CD14-positive monocyte (primary cell): Measurements from ENCODE around the gene NUP214. TPM values are rescaled to one million over a fixed set of nuclear protein-coding genes. Genes with fewer than 3 reads are reported as not detected.

Experiments used
- DNase-seq, 3 donors: peaks; one replicate each; pipeline ENCODE4 v3.0.0-alpha.2; 2011 to 2022
- H2AFZ ChIP-seq: 2 replicates; pipeline ENCODE4 v1.6.0; 2012; ENCODE audit warnings: mild to moderate bottlenecking, low read depth, low read length, inconsistent platforms; ENCODE audit not compliant: insufficient read depth, poor library complexity, severe bottlenecking
- H3K27ac ChIP-seq, 2 donors: 1 replicate in 1 of 2; 2 replicates in 1 of 2; pipeline ENCODE4 v1.5.1; 2012 to 2013; ENCODE audit warnings: low read length in 2 of 2, control low read depth in 1 of 2, inconsistent platforms in 1 of 2, low read depth in 1 of 2, mild to moderate bottlenecking in 1 of 2
- H3K27me3 ChIP-seq, 2 donors: one replicate each; pipeline versions ENCODE4 v1.6.0 to v1.6.1; 2011 to 2013; ENCODE audit warnings: low read length in 2 of 2; ENCODE audit not compliant: control insufficient read depth in 2 of 2, insufficient read depth in 2 of 2
- H3K36me3 ChIP-seq, 2 donors: replicated peaks in 1 of 2; 1 replicate in 1 of 2; 2 replicates in 1 of 2; pipeline versions ENCODE4 v1.5.1 to v1.6.1; 2012 to 2013; ENCODE audit warnings: low read length in 2 of 2, control low read depth in 1 of 2, inconsistent platforms in 1 of 2, mild to moderate bottlenecking in 1 of 2; ENCODE audit not compliant: insufficient read depth in 2 of 2, control insufficient read depth in 1 of 2
- H3K4me1 ChIP-seq, 2 donors: 1 replicate in 1 of 2; 2 replicates in 1 of 2; pipeline versions ENCODE4 v1.5.1 to v1.6.1; 2012 to 2013; ENCODE audit warnings: low read length in 2 of 2, control low read depth in 1 of 2, inconsistent platforms in 1 of 2, mild to moderate bottlenecking in 1 of 2, moderate library complexity in 1 of 2; ENCODE audit not compliant: insufficient read depth in 2 of 2, control insufficient read depth in 1 of 2
- H3K4me2 ChIP-seq: replicated peaks from 2 replicates; pipeline ENCODE3; 2012; ENCODE audit warnings: low read length, moderate library complexity, mild to moderate bottlenecking; ENCODE audit not compliant: poor library complexity, severe bottlenecking; ENCODE audit errors: extremely low read depth
- H3K4me3 ChIP-seq, 3 experiments: fragments of 200-600 bp in 1 of 3; sonication (generic) in 1 of 3; replicated peaks in 1 of 3; 1 replicate in 2 of 3; 2 replicates in 1 of 3; pipeline ENCODE4 v1.5.1; 2011 to 2013; ENCODE audit warnings: low read length in 3 of 3, mild to moderate bottlenecking in 3 of 3, control low read depth in 2 of 3, low read depth in 2 of 3, inconsistent platforms in 1 of 3, moderate library complexity in 1 of 3
- H3K79me2 ChIP-seq: 2 replicates; pipeline ENCODE4 v1.6.0; 2012; ENCODE audit warnings: mild to moderate bottlenecking, control low read depth, inconsistent platforms, low read length, moderate library complexity; ENCODE audit not compliant: insufficient read depth
- H3K9ac ChIP-seq: 2 replicates; pipeline ENCODE4 v1.6.0; 2017; ENCODE audit warnings: low read length, mild to moderate bottlenecking; ENCODE audit not compliant: insufficient read depth, poor library complexity, severe bottlenecking
- H3K9me3 ChIP-seq, 2 donors: replicated peaks in 1 of 2; 1 replicate in 1 of 2; 2 replicates in 1 of 2; pipeline versions ENCODE4 v1.5.1 to v1.6.1; 2012 to 2013; ENCODE audit warnings: low read length in 2 of 2, control low read depth in 1 of 2; ENCODE audit not compliant: control insufficient read depth in 1 of 2, insufficient read depth in 1 of 2
- H4K20me1 ChIP-seq: 2 replicates; pipeline ENCODE4 v1.6.0; 2012; ENCODE audit warnings: mild to moderate bottlenecking, low read length, control low read depth, moderate library complexity; ENCODE audit not compliant: insufficient read depth
- H3K27ac Mint-ChIP-seq, 7 donors: one replicate each; pipeline ENCODE4 v1.8.0; 2020; ENCODE audit warnings: mild to moderate bottlenecking in 7 of 7, mixed read lengths in 7 of 7, moderate library complexity in 6 of 7, inconsistent platforms in 2 of 7
- H3K27me3 Mint-ChIP-seq, 3 donors: one replicate each; pipeline ENCODE4 v1.8.0; 2021 to 2022; ENCODE audit warnings: low read depth in 3 of 3, mild to moderate bottlenecking in 3 of 3, mixed read lengths in 3 of 3, moderate library complexity in 3 of 3, inconsistent platforms in 1 of 3
- H3K36me3 Mint-ChIP-seq, 2 donors: one replicate each; pipeline ENCODE4 v1.8.0; 2020; ENCODE audit warnings: mixed read lengths in 2 of 2, inconsistent platforms in 1 of 2, mild to moderate bottlenecking in 1 of 2
- H3K4me1 Mint-ChIP-seq: one replicate; pipeline ENCODE4 v1.8.0; 2020; ENCODE audit warnings: mild to moderate bottlenecking, mixed read lengths
- H3K4me3 Mint-ChIP-seq, 2 donors: one replicate each; pipeline ENCODE4 v1.8.0; 2020; ENCODE audit warnings: mild to moderate bottlenecking in 2 of 2, mixed read lengths in 2 of 2, moderate library complexity in 1 of 2
- H3K9me3 Mint-ChIP-seq, 7 donors: one replicate each; pipeline ENCODE4 v1.8.0; 2020 to 2022; ENCODE audit warnings: mixed read lengths in 7 of 7, mild to moderate bottlenecking in 6 of 7, moderate library complexity in 6 of 7, inconsistent platforms in 2 of 7
- CTCF ChIP-seq: fragments of 200-600 bp; IDR thresholded peaks from one replicate; pipeline ENCODE4 v1.8.0; 2022; ENCODE audit warnings: antibody characterized with exemption, mild to moderate bottlenecking
- WGBS: methylation state at CpG from one replicate; pipeline ENCODE4 v1.1.5; 2013; ENCODE audit warnings: missing lambda C conversion rate; ENCODE audit not compliant: insufficient coverage; 5-methylcytosine and 5-hydroxymethylcytosine counted together
- intact Hi-C, 2 donors: fragments of 100-400 bp; cut with micrococcal nuclease; formaldehyde crosslinking; loops; one replicate each; pipeline versions ENCODE4 v1.15.0 to v1.15.1; 2023
- polyA plus RNA-seq, 3 donors: library from polyadenylated mRNA; depleted of rRNA in 1 of 3; unstranded in 2 of 3; stranded (reverse) in 1 of 3; fragments of 300-500 nt in 2 of 3; fragments of >200 nt in 1 of 3; fragmentation: Illumina TruSeq in 2 of 3; gene quantifications; 1 replicate in 2 of 3; 2 replicates in 1 of 3; pipeline ENCODE4 v1.2.3, GENCODE V29; 2012 to 2021

Gene NUP214
- polyA plus RNA-seq, 3 donors = 94.9 to 329 (median 214) TPM

DNA sequence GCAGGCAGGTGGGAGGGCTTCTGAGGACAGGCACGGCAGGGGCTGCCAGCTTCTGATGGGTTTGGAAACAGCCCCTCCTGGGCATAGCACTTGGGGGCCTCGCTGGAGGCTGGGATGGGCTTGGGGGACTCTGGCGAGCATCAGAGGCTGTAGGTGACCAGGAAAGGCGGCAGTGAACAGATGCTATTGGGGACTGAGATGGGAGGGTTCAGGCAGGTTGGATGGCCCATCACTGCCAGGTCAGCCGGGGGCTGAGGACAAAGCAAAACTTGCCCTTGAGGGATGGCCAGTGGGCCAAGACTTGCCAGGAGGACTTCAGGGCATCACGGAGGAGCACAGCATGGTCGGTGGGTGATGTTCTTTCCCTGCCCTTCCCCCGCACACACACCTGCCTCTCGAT is 22.4 kb upstream of the NUP214 start:
- no peak overlapping the region for H2AFZ ChIP-seq
- no peaks in the 10 kb centered on the region for H3K79me2 ChIP-seq
- H3K27me3 ChIP-seq = peaks cover 0 to 5% of the 10 kb centered on the region in 2 donors
- no peak for TF ChIP-seq CTCF
- H3K27ac ChIP-seq = no peak overlapping the region
- Mint-ChIP-seq H3K27ac (peak overlapping the region in 1 of 7 donors; percentile 33), H3K4me3 (no peak overlapping the region), H3K9me3 (no peaks in the 10 kb centered on the region), H3K27me3 (peaks cover 4 to 10% (median 8%) of the 10 kb centered on the region in 3 donors), H3K4me1 (no peaks in the 10 kb centered on the region), H3K36me3 (no peaks in the 10 kb centered on the region)
- no peak overlapping the region for H3K4me3 ChIP-seq
- no peaks in the 10 kb centered on the region for H3K9me3 ChIP-seq
- no peak overlapping the region for H3K4me2 ChIP-seq
- intact Hi-C loops = no loop called here
- no peak overlapping the region for H3K9ac ChIP-seq
- DNase-seq = no peak
- H4K20me1 ChIP-seq = no peaks in the 10 kb centered on the region
- WGBS = 97% methylated on average over 5 of the region's 9 CpGs
- no peaks in the 10 kb centered on the region for H3K4me1 ChIP-seq
- no peaks in the 10 kb centered on the region for H3K36me3 ChIP-seq

DNA sequence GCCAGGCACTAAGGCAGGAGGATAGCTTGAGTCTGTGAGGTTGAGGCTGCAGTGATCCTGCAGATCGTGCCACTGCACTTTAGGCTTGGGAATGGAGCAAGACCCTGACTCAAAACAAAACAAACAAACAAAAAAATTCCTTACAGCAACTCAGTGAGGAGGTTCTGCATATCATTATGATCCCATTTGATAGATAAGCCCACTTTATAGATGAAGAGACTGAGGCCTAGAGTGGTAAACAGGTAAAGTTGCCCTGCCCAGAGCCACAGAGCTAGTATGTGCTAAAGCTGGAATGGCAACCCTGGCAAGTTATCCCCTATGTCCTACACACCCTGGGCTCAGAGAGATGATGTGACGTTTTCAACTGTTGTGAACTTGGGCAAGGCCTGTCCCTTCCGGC is 21.9 kb upstream of the NUP214 start:
- Histone ChIP-seq H3K9ac (no peak overlapping the region), H3K4me1 (no peaks in the 10 kb centered on the region), H3K27me3 (no peaks in the 10 kb centered on the region), H3K79me2 (no peaks in the 10 kb centered on the region), H3K4me3 (no peak overlapping the region), H4K20me1 (no peaks in the 10 kb centered on the region), H3K27ac (no peak overlapping the region), H2AFZ (no peak overlapping the region), H3K4me2 (no peak overlapping the region), H3K36me3 (no peaks in the 10 kb centered on the region), H3K9me3 (no peaks in the 10 kb centered on the region)
- intact Hi-C loops = no loop called here
- peaks cover 0 to 7% (median 3%) of the 10 kb centered on the region in 3 donors for H3K27me3 Mint-ChIP-seq
- no peaks in the 10 kb centered on the region for H3K36me3 Mint-ChIP-seq
- DNase-seq = no peak
- H3K4me3 Mint-ChIP-seq = no peak overlapping the region
- no peaks in the 10 kb centered on the region for H3K4me1 Mint-ChIP-seq
- no peaks in the 10 kb centered on the region for H3K9me3 Mint-ChIP-seq
- H3K27ac Mint-ChIP-seq = no peak overlapping the region
- TF ChIP-seq CTCF = no peak
- 100% methylated on average over 2 of the region's 3 CpGs for WGBS
